B cell (primary cell): ENCODE data around the gene HPD. TPM values are rescaled to one million over a fixed set of nuclear protein-coding genes. Genes with fewer than 3 reads are reported as not detected.

ENCODE experiments used
- ATAC-seq: fragments of 200-7000 bp; cut with Tn5 transposase; one replicate; pipeline ENCODE4 v1.10.0; 2021; ENCODE audit warnings: low read depth, mild to moderate bottlenecking, moderate number of reproducible peaks, moderate library complexity
- CTCF ChIA-PET: fragments of 350-600 bp; sonication (Branson Sonifier 250); formaldehyde crosslinking; loops from one replicate; lab custom pipeline; 2021; ENCODE audit warnings: antibody characterized with exemption, inconsistent platforms; lab: Charles Lee
- POLR2A ChIA-PET: fragments of 350-600 bp; sonication (Branson Sonifier 250); formaldehyde crosslinking; loops from one replicate; lab custom pipeline; 2021; ENCODE audit warnings: antibody characterized with exemption; lab: Charles Lee
- DNase-seq: peaks from one replicate; pipeline ENCODE4 v3.0.0; 2013
- H2AFZ ChIP-seq: 2 replicates; pipeline ENCODE4 v1.6.1; 2012; ENCODE audit warnings: mild to moderate bottlenecking, low read depth, low read length; ENCODE audit not compliant: insufficient read depth, poor library complexity, severe bottlenecking
- H3K27ac ChIP-seq, 2 donors: 1 replicate in 1 of 2; 2 replicates in 1 of 2; pipeline ENCODE4 v1.5.1; 2012 to 2013; ENCODE audit warnings: low read length in 2 of 2, mild to moderate bottlenecking in 2 of 2, moderate library complexity in 1 of 2
- H3K27me3 ChIP-seq, 4 experiments: fragments of 200-600 bp in 1 of 4; sonication (generic) in 1 of 4; replicated peaks in 1 of 4; 1 replicate in 2 of 4; 2 replicates in 2 of 4; pipeline versions ENCODE4 v1.6.1 to v1.7.0; 2013 to 2016; ENCODE audit warnings: low read length in 3 of 4, mild to moderate bottlenecking in 2 of 4, mixed read lengths in 1 of 4, moderate library complexity in 1 of 4; ENCODE audit not compliant: insufficient read depth in 4 of 4, control insufficient read depth in 3 of 4; ENCODE audit errors: control extremely low read depth in 1 of 4
- H3K36me3 ChIP-seq, 2 experiments: replicated peaks in 1 of 2; 1 replicate in 1 of 2; 2 replicates in 1 of 2; pipeline versions ENCODE4 v1.6.1 to v1.7.1; 2013; ENCODE audit warnings: low read length in 1 of 2; ENCODE audit not compliant: insufficient read depth in 2 of 2, control insufficient read depth in 1 of 2; ENCODE audit errors: control extremely low read depth in 1 of 2, extremely low read depth in 1 of 2
- H3K4me1 ChIP-seq, 2 donors: fragments of 200-600 bp in 1 of 2; sonication (generic) in 1 of 2; 1 replicate in 1 of 2; 2 replicates in 1 of 2; pipeline versions ENCODE4 v1.5.1 to v1.6.1; 2013 to 2017; ENCODE audit warnings: low read length in 2 of 2; ENCODE audit not compliant: control insufficient read depth in 2 of 2, insufficient read depth in 2 of 2
- H3K4me2 ChIP-seq: replicated peaks from 2 replicates; pipeline ENCODE3; 2012; ENCODE audit warnings: mild to moderate bottlenecking, low read depth, low read length; ENCODE audit not compliant: poor library complexity, severe bottlenecking
- H3K4me3 ChIP-seq, 5 experiments: fragments of 200-600 bp in 1 of 5; sonication (generic) in 1 of 5; 1 replicate in 3 of 5; 2 replicates in 2 of 5; pipeline versions ENCODE4 v1.5.1 to v1.7.0; 2011 to 2016; ENCODE audit warnings: low read length in 4 of 5, mild to moderate bottlenecking in 4 of 5, low read depth in 2 of 5, control low read depth in 1 of 5, moderate library complexity in 1 of 5; ENCODE audit not compliant: insufficient read depth in 1 of 5; ENCODE audit errors: control extremely low read depth in 1 of 5, extremely low read depth in 1 of 5
- H3K79me2 ChIP-seq: fragments of 200-600 bp; sonication (generic); one replicate; pipeline ENCODE4 v1.6.0; 2016; ENCODE audit warnings: low read length; ENCODE audit not compliant: control insufficient read depth, insufficient read depth
- H3K9ac ChIP-seq: fragments of 200-600 bp; sonication (generic); 2 replicates; pipeline ENCODE4 v1.6.1; 2017; ENCODE audit warnings: mild to moderate bottlenecking, low read length, moderate library complexity
- H3K9me3 ChIP-seq, 3 donors: one replicate each; pipeline versions ENCODE4 v1.6.1 to v1.7.1; 2013; ENCODE audit warnings: low read length in 2 of 3; ENCODE audit not compliant: control insufficient read depth in 2 of 3, insufficient read depth in 1 of 3; ENCODE audit errors: control extremely low read depth in 1 of 3
- H4K20me1 ChIP-seq: 2 replicates; pipeline ENCODE4 v1.6.0; 2012; ENCODE audit warnings: mild to moderate bottlenecking, low read length; ENCODE audit not compliant: insufficient read depth, control insufficient read depth, poor library complexity, severe bottlenecking
- H3K27ac Mint-ChIP-seq: one replicate; pipeline ENCODE4 v1.8.0; 2021; ENCODE audit warnings: mixed read lengths
- H3K27me3 Mint-ChIP-seq: one replicate; pipeline ENCODE4 v1.8.0; 2021; ENCODE audit warnings: mixed read lengths
- H3K4me1 Mint-ChIP-seq: one replicate; pipeline ENCODE4 v1.8.0; 2021; ENCODE audit warnings: mixed read lengths
- H3K4me3 Mint-ChIP-seq: one replicate; pipeline ENCODE4 v1.8.0; 2021; ENCODE audit warnings: mixed read lengths
- H3K9me3 Mint-ChIP-seq: one replicate; pipeline ENCODE4 v1.8.0; 2022; ENCODE audit warnings: mixed read lengths; ENCODE audit not compliant: insufficient read depth
- CTCF ChIP-seq: fragments of 200-600 bp; IDR thresholded peaks from one replicate; pipeline ENCODE4 v1.8.0; 2022; ENCODE audit warnings: antibody characterized with exemption, mild to moderate bottlenecking
- EZH2 ChIP-seq: IDR thresholded peaks from 2 replicates; pipeline ENCODE4 v1.6.1; 2012; ENCODE audit warnings: borderline replicate concordance, low read depth, mild to moderate bottlenecking, moderate library complexity, low read length; ENCODE audit not compliant: insufficient read depth, poor library complexity, severe bottlenecking
- WGBS: methylation state at CpG from one replicate; pipeline ENCODE4 v1.1.5; 2013; ENCODE audit warnings: missing lambda C conversion rate; ENCODE audit not compliant: insufficient coverage; 5-methylcytosine and 5-hydroxymethylcytosine counted together
- intact Hi-C: fragments of 100-400 bp; cut with micrococcal nuclease; formaldehyde crosslinking; loops from one replicate; pipeline ENCODE4 v1.10.0; 2022
- polyA plus RNA-seq: library from polyadenylated mRNA; depleted of rRNA; stranded (reverse); fragments of >200 nt; gene quantifications from 2 replicates; pipeline ENCODE4 v1.2.3, GENCODE V29; 2012
- total RNA-seq, 2 donors: library from RNA; stranded (reverse); fragments of 120-200 nt in 1 of 2; gene quantifications; 1 replicate in 1 of 2; 2 replicates in 1 of 2; pipeline versions ENCODE4 v1.2.3 to v1.2.4, GENCODE V29; 2013 to 2022

The HPD gene
- total and polyA plus RNA-seq, 2 donors (not counting 1 experiment from before 2014, with no cell fraction given) = not detected

- Histone ChIP-seq H3K9ac (peak overlapping the region; percentile 70), H3K4me2 (peak overlapping the region; percentile 89), H3K9me3 (no peaks in the 10 kb centered on the region), H3K4me1 (peaks cover 7 to 20% of the 10 kb centered on the region in 2 donors), H3K79me2 (no peaks in the 10 kb centered on the region), H4K20me1 (no peaks in the 10 kb centered on the region), H3K27me3 (no peaks in the 10 kb centered on the region), H3K27ac (peak overlapping the region in 1 of 2 donors; percentile 56), H3K4me3 (peak overlapping the region; percentile 65 to 90 (median 78)), H2AFZ (peak overlapping the region; percentile 89), H3K36me3 (no peaks in the 10 kb centered on the region)
- peak overlapping the region; percentile 91 for H3K27ac Mint-ChIP-seq
- peak overlapping the region; percentile 99 for H3K4me3 Mint-ChIP-seq
- ATAC-seq = no peak
- ChIA-PET POLR2A (interaction anchor here (0.6 to 1.0 kb wide), 2 partner anchors 46 to 304 kb away, joined by 3 to 4 read pairs; no protein-coding TSS in a partner anchor), CTCF (interaction anchor here (0.7 to 6.2 kb wide), 2 partner anchors 45 to 214 kb away, joined by 4 to 38 read pairs; partner anchors contain the start of gene RHOF)
- no peaks in the 10 kb centered on the region for H3K9me3 Mint-ChIP-seq
- intact Hi-C loops = loop anchor here (1.0 kb wide), 5 partner anchors 37 to 153 kb away; partner anchors contain the start of genes PSMD9 and TMEM120B
- WGBS = 73% methylated on average over 20 of the region's 24 CpGs
- peaks cover 18% of the 10 kb centered on the region for H3K4me1 Mint-ChIP-seq
- no peaks in the 10 kb centered on the region for H3K27me3 Mint-ChIP-seq
- TF ChIP-seq CTCF (no peak), EZH2 (no peak)
- DNase-seq = no peak
These were observed 18.5 kb downstream of the HPD start for GRCh38 chr12:121839993-121840761.
